ENCODE measurements around the gene SH3RF3. TPM values are rescaled to one million over a fixed set of nuclear protein-coding genes. Genes with fewer than 3 reads are reported as not detected.

Gene SH3RF3
- total RNA-seq, 3 donors from 2014 or later (not counting 1 experiment from before 2014, with no cell fraction given): 0.23 to 0.61 (median 0.34) TPM

- Mint-ChIP-seq H3K36me3 (no peaks in the 10 kb centered on the region), H3K9me3 (no peaks in the 10 kb centered on the region), H3K4me3 (peak overlapping the region; percentile 82), H3K4me1 (peaks cover 5 to 19% of the 10 kb centered on the region in 2 donors), H3K27me3 (ENCODE audit: low read depth in 2 of 2) (peaks cover 27 to 59% of the 10 kb centered on the region in 2 donors), H3K27ac (no peak overlapping the region)
- Histone ChIP-seq H3K4me3 (ENCODE audit: low read length) (no peak overlapping the region), H3K4me1 (ENCODE audit: control insufficient read depth, insufficient read depth, low read length) (peaks cover 15% of the 10 kb centered on the region), H3K36me3 (ENCODE audit: control insufficient read depth, insufficient read depth, low read length) (no peaks in the 10 kb centered on the region), H3K27me3 (ENCODE audit: control insufficient read depth, insufficient read depth, low read length) (peaks cover 27% of the 10 kb centered on the region), H3K27ac (ENCODE audit: low read length) (no peak overlapping the region), H3K9me3 (ENCODE audit: control insufficient read depth, insufficient read depth, low read length) (no peaks in the 10 kb centered on the region)
- peak in 1 of 2 donors; percentile 56 for DNase-seq
- intact Hi-C loops (cut with micrococcal nuclease): loop anchor here (5.0 kb wide), 1 partner anchor 218 kb away; no protein-coding TSS in a partner anchor
- 2% methylated on average over 70 of the region's 70 CpGs for WGBS (ENCODE audit: insufficient coverage)
- peak; percentile 22 to 55 (median 47) for ATAC-seq
- no peak for TF ChIP-seq CTCF (IDR thresholded peaks at IDR 0.05)
Measured at GRCh38 chr2:109129356-109129920, 433 bp downstream of the SH3RF3 start.

GRCh38 chr2:109129921-109130722, 1.1 kb downstream of the SH3RF3 start:
- Mint-ChIP-seq H3K9me3 (no peaks in the 10 kb centered on the region), H3K4me1 (peaks cover 5 to 19% of the 10 kb centered on the region in 2 donors), H3K4me3 (peak overlapping the region; percentile 89), H3K27me3 (ENCODE audit: low read depth in 2 of 2) (peaks cover 25 to 60% of the 10 kb centered on the region in 2 donors), H3K36me3 (no peaks in the 10 kb centered on the region), H3K27ac (no peak overlapping the region)
- peak in 1 of 2 donors; percentile 22 for DNase-seq
- Histone ChIP-seq H3K36me3 (ENCODE audit: control insufficient read depth, insufficient read depth, low read length) (no peaks in the 10 kb centered on the region), H3K4me3 (ENCODE audit: low read length) (no peak overlapping the region), H3K4me1 (ENCODE audit: control insufficient read depth, insufficient read depth, low read length) (peaks cover 15% of the 10 kb centered on the region), H3K27me3 (ENCODE audit: control insufficient read depth, insufficient read depth, low read length) (peaks cover 27% of the 10 kb centered on the region), H3K27ac (ENCODE audit: low read length) (no peak overlapping the region), H3K9me3 (ENCODE audit: control insufficient read depth, insufficient read depth, low read length) (no peaks in the 10 kb centered on the region)
- WGBS (ENCODE audit: insufficient coverage): 19% methylated on average over 56 of the region's 56 CpGs
- no peak for TF ChIP-seq CTCF (IDR thresholded peaks at IDR 0.05)
- intact Hi-C loops (cut with micrococcal nuclease): loop anchor here (5.0 kb wide), 1 partner anchor 217 kb away; no protein-coding TSS in a partner anchor
- ATAC-seq: peak in 1 of 3 donors; percentile 4

GRCh38 chr2:109130723-109130995, 1.7 kb downstream of the SH3RF3 start:
- DNase-seq (no peak), ATAC-seq (no peak)
- H3K27ac ChIP-seq (ENCODE audit: low read length): no peak overlapping the region
- intact Hi-C loops (cut with micrococcal nuclease): no loop called here
- no peak overlapping the region for H3K27ac Mint-ChIP-seq
- H3K27me3 ChIP-seq (ENCODE audit: control insufficient read depth, insufficient read depth, low read length): peaks cover 27% of the 10 kb centered on the region
- no peak for TF ChIP-seq CTCF (IDR thresholded peaks at IDR 0.05)
- WGBS (ENCODE audit: insufficient coverage): 83% methylated on average over 1 of the region's 5 CpGs
- no peaks in the 10 kb centered on the region for H3K9me3 ChIP-seq (ENCODE audit: control insufficient read depth, insufficient read depth, low read length)
- peaks cover 5 to 19% of the 10 kb centered on the region in 2 donors for H3K4me1 Mint-ChIP-seq
- no peaks in the 10 kb centered on the region for H3K36me3 ChIP-seq (ENCODE audit: control insufficient read depth, insufficient read depth, low read length)
- H3K9me3 Mint-ChIP-seq: no peaks in the 10 kb centered on the region
- peak overlapping the region; percentile 89 for H3K4me3 Mint-ChIP-seq
- H3K4me3 ChIP-seq (ENCODE audit: low read length): no peak overlapping the region
- no peaks in the 10 kb centered on the region for H3K36me3 Mint-ChIP-seq
- H3K4me1 ChIP-seq (ENCODE audit: control insufficient read depth, insufficient read depth, low read length): peaks cover 15% of the 10 kb centered on the region
- peaks cover 22 to 63% of the 10 kb centered on the region in 2 donors for H3K27me3 Mint-ChIP-seq (ENCODE audit: low read depth in 2 of 2)
